Mucosa of descending colon (tissue), 3 donors: Measurements from ENCODE around the gene RABGGTA. TPM values are rescaled to one million over a fixed set of nuclear protein-coding genes. Genes with fewer than 3 reads are reported as not detected.

Source experiments
- ATAC-seq: fragments of 200-7000 bp; cut with Tn5 transposase; one replicate; pipeline ENCODE4 v1.9.1; 2020; ENCODE audit warnings: mild to moderate bottlenecking, moderate library complexity
- DNase-seq, 3 donors: peaks; one replicate each; pipeline ENCODE4 v3.0.0-alpha.2; 2020
- H3K36me3 ChIP-seq: fragments of 200-600 bp; one replicate; pipeline ENCODE4 v1.8.0; 2021; ENCODE audit warnings: low read depth, mild to moderate bottlenecking
- H3K4me1 ChIP-seq: fragments of 200-600 bp; one replicate; pipeline ENCODE4 v1.8.0; 2021; ENCODE audit warnings: low read depth, mild to moderate bottlenecking
- H3K4me3 ChIP-seq: fragments of 200-600 bp; one replicate; pipeline ENCODE4 v1.8.0; 2021; ENCODE audit warnings: mild to moderate bottlenecking
- H3K9me3 ChIP-seq: fragments of 200-600 bp; one replicate; pipeline ENCODE4 v1.8.0; 2021; ENCODE audit warnings: mild to moderate bottlenecking
- intact Hi-C, 2 donors: fragments of 100-400 bp; cut with DNase I in 1 of 2; cut with micrococcal nuclease in 1 of 2; formaldehyde crosslinking; loops; one replicate each; pipeline versions ENCODE4 v1.11.0 to v1.11.1; 2022; cut with DNase I, micrococcal nuclease
- total RNA-seq, 3 donors: library from RNA; stranded (reverse); fragmentation: NEBNext Ultra II Directional in 2 of 3; extraction: Animal tissue kit (Norgen Biotek cat#: 25700) in 2 of 3; gene quantifications; one replicate each; pipeline versions ENCODE4 v1.2.1 to v1.2.4, GENCODE V29; 2021 to 2023
- TF ChIP-seq, protein P1 (sequence below): fragments of 200-600 bp; IDR thresholded peaks from one replicate; pipeline ENCODE4 v1.8.0; 2022; ENCODE audit warnings: antibody characterized with exemption, mild to moderate bottlenecking
- donor health status: DM: no; HTN: no; CAD: no; lungs with moderate emphysema.
- donor health status: DM: no; HTN: no; CAD: no.
- donor health status: DM: no; HTN: yes; CAD: no.

The RABGGTA gene
- total RNA-seq, 3 donors from 2014 or later: 31.6 to 52.9 (median 41.3) TPM

DNA sequence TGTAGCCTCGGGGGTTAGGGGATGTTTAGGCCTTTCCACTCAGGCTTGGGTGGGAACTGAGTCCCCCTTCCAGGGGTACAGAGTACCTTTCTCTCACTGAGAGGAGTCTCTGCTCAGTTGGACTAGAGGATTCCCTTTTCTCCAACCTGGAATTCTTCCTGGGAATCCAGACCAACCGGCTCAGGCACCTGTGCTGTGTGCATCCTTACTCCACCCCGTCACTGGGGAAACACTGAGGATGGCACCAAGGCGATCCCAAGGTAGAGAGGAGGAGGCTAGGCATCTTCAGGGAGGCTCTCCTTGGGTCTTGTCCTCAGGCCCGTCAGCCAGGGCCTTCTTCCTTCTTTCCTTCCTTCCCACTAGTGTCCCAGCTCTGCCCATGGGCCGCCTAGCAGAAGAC lies 7.5 kb downstream of the RABGGTA start:
- H3K36me3 ChIP-seq: no peaks in the 10 kb centered on the region
- DNase-seq (peak in 1 of 3 donors; percentile 3), ATAC-seq (no peak)
- H3K4me1 ChIP-seq: no peaks in the 10 kb centered on the region
- no peaks in the 10 kb centered on the region for H3K9me3 ChIP-seq
- H3K4me3 ChIP-seq: no peak overlapping the region
- TF ChIP-seq, protein P1, sequence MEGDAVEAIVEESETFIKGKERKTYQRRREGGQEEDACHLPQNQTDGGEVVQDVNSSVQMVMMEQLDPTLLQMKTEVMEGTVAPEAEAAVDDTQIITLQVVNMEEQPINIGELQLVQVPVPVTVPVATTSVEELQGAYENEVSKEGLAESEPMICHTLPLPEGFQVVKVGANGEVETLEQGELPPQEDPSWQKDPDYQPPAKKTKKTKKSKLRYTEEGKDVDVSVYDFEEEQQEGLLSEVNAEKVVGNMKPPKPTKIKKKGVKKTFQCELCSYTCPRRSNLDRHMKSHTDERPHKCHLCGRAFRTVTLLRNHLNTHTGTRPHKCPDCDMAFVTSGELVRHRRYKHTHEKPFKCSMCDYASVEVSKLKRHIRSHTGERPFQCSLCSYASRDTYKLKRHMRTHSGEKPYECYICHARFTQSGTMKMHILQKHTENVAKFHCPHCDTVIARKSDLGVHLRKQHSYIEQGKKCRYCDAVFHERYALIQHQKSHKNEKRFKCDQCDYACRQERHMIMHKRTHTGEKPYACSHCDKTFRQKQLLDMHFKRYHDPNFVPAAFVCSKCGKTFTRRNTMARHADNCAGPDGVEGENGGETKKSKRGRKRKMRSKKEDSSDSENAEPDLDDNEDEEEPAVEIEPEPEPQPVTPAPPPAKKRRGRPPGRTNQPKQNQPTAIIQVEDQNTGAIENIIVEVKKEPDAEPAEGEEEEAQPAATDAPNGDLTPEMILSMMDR: no peak
- intact Hi-C loops: no loop called here

DNA sequence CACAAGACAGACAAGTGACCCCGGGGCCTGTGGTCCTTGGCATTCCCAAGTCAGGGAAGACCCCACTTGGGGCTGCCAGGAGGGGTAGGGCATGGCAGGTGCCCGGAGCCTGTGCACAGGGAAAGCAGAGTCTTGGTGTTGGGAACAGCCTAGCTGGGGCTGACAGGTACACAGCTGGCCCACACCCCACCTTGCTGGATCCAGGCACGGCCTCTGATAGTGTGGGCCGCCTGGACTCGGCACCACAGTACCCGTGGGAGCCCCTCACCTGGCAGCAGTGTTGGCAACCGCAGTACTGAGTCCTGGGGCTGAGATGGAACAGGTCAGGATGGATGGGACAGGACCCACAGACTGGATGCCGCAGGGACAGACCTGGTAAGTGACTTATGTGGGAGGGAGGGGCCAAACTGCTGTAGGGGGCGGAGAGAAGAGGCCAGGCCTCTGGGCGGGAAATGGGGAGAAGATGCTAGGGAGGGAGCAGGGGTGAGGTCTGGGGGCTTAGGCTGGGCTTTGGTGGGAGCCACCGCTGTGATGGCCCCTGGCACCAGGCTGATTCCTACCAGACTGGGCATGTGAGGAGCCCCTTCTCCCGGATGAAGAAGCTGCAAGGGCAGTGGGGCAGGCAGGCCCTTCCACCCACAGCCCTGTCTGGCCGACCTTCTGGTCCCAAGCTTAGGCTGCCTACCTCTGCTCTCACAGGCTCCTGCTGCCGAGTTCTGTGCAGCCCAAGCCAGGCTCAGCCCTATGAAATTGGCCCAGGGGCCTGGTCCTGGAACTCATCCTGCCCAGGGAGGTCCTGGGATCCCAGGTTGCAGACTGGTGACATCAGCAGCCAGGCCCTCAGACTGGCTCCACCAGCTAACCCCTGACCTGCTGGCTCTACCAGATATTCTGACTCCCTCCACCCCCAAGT lies 8.3 kb downstream of the RABGGTA start, which contains the start of gene TGM1:
Gene TGM1 (minus strand): TSS at position 357 of the 913 bp plus-strand sequence. CDS start 825 bp downstream, outside the sequence.
- H3K4me1 ChIP-seq: no peaks in the 10 kb centered on the region
- H3K36me3 ChIP-seq: no peaks in the 10 kb centered on the region
- no peaks in the 10 kb centered on the region for H3K9me3 ChIP-seq
- DNase-seq: peak in 1 of 3 donors; percentile 10
- no peak within 1 kb of the TSS for H3K4me3 ChIP-seq
- intact Hi-C loops: no loop called here
- TF ChIP-seq, protein P1: no peak
- ATAC-seq: no peak

DNA sequence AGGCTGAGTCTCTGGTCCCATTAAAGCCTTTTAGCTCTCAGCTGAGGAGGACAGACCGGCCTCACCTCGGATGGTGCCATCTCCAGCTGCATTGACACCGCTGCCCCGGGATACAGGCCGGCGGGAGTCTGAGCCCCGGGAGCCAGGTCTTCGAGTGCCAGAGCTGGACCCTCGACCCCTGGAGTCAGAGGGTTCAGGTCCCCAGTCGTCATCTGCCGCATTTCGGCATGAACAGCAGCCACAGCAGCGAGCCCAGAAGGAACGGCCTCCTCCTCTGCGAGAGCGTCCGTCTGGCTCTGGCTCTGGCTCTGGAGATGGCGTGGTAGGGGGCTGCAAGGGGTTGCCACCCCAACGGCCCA lies 9.4 kb downstream of the RABGGTA start:
- DNase-seq: no peak
- no peaks in the 10 kb centered on the region for H3K36me3 ChIP-seq
- intact Hi-C loops: no loop called here

DNA sequence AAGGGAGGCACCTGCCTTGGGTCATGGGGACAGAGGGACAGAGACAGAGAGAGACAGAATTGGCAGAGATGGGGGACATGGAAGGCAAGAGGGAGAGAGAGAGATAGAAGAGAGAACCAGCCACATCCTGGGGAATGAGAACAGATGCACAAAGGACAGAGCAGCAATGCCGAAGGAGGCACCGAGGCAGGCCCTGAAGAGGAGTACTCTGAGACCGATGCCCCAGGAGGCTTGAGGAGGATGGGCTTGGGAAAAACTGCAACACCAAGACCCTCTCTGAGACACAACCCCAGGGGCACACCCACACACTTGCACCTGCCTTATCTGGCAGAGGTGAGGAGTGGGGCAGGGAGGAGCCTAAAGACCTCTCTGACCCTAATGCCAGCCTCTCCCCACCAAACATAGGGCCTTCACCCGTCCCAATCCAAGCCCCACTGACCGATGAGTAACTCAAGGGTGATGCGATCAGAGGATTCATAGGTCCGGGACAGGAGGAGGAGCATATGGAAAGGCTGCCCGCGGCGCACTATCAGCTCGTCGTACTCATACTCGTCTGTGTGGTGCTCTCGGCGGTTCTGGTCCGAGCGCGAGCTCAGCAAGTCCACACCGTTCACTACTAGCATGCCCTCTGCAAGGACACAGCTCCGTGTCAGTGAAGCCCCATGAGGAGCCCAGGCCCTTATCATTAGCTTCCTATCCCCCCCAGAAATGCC lies 10.0 kb downstream of the RABGGTA start:
- H3K4me1 ChIP-seq: no peaks in the 10 kb centered on the region
- H3K9me3 ChIP-seq: no peaks in the 10 kb centered on the region
- no peaks in the 10 kb centered on the region for H3K36me3 ChIP-seq
- TF ChIP-seq, protein P1: no peak
- intact Hi-C loops: no loop called here
- no peak for ATAC-seq
- peak in 1 of 3 donors; percentile 14 for DNase-seq
- H3K4me3 ChIP-seq: no peak overlapping the region

More for the DNA sequence above, 9.4 kb downstream of the RABGGTA start:
- Histone ChIP-seq H3K4me3 (no peak overlapping the region), H3K4me1 (no peaks in the 10 kb centered on the region), H3K9me3 (no peaks in the 10 kb centered on the region)
- TF ChIP-seq, protein P1: no peak
- ATAC-seq: no peak

DNA sequence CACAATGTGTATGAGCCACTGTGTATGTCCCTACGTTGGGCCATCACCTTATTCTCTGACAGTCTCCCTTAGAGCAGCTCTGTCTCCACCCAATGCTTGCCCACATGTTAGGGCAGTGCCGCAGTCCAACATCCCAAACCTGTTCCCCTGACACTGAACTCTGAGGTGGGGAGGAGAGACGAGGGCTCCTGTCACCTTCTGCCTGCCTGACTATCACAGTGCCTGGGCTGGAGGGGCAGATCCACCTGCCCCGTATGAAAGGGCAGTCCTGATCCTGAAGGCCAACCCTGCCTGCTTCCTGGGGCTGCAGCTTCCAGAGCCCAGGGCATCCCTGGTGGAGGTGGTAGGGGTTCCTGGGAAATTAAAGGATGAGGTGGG lies 10.6 kb downstream of the RABGGTA start:
- TF ChIP-seq, protein P1: no peak
- H3K36me3 ChIP-seq: no peaks in the 10 kb centered on the region
- H3K9me3 ChIP-seq: no peaks in the 10 kb centered on the region
- no peak for ATAC-seq
- no peaks in the 10 kb centered on the region for H3K4me1 ChIP-seq
- intact Hi-C loops: no loop called here
- H3K4me3 ChIP-seq: no peak overlapping the region
- DNase-seq: peak in 1 of 3 donors; percentile 5
